Ammon's horn (tissue), 1 donor: ENCODE data around the gene NKIRAS2.
"Not testable (repeated sequence)": the region's sequence is repeated elsewhere in the genome, so short reads cannot be mapped to it uniquely, and the experiment has no call there.

Source experiments
- DNase-seq: peaks from one replicate; pipeline ENCODE4 v3.0.0-alpha.2; 2016; ENCODE audit warnings: low spot score

Gene NKIRAS2

GRCh38 chr17:41998497-41998896 lies 21.4 kb upstream of the NKIRAS2 start:
- DNase-seq, result no peak

DNA sequence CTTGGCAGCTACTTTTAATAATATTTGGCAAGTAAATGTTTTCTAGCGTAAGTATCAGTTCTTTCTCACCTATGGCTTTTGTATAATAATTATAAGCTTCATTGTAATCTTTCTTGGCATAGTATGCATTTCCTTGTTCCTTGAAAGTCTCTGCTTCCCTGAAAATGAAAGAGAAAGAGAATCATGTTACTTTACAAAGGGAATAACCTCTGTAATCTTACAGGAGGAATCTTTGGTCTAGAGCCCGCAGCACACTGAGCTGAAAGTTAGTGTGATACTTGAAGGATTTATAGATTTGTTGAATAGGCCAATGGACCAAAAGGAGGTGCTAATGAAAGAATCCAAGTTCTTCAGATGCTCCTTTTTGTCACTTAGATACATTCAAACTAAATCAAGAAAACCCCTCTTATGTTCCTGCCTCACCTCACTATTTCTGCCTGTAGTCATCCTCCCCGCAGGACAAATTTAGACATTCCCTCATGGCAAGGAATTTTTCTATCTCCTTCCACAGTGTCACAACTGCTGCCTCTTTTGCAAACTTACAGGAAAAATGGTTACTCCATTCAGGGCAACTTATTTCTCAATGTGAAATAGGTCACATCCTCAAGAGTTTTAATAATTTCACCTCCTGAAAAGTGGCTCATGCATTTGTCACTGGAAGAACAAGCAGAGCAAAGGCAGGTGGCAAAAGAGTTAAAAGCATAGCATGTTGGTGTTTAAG lies 19.3 kb upstream of the NKIRAS2 start:
- no peak for DNase-seq

- no peak for DNase-seq
These were observed 18.2 kb upstream of the NKIRAS2 start for GRCh38 chr17:42001729-42002128.

DNA sequence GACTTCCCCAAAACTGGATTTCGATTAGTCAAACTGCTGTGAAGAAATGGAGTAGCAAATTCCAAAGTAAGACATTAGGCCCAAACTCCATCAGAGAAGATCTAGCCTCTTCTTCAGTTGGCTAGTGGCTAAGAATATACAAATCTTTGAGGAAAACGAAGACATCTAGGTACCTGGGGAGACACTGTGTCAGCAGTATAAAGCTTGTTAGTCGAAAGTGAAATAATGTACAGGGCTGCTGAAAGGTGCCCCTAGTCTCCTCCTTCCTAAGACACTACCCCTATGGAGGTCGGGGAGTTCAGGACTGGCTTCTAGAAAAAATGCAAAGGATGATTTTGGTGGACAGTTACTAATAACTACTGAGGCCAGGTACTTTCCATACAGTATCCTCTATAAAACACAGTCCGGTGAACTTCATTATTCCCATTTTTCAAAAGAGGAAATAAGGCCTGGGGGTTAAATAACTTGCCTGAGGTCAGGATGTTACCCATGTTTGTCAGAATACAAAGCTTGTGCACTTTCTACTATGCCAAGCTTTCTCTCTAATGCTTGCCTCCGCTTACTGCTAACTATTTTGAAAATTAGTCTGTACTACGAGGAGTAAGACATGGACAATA lies 17.6 kb upstream of the NKIRAS2 start:
- DNase-seq, result no peak

GRCh38 chr17:42002792-42003301 lies 17.0 kb upstream of the NKIRAS2 start:
- peak; percentile 69 for DNase-seq

GRCh38 chr17:42005166-42005565 lies 14.7 kb upstream of the NKIRAS2 start:
- DNase-seq, result no peak

DNA sequence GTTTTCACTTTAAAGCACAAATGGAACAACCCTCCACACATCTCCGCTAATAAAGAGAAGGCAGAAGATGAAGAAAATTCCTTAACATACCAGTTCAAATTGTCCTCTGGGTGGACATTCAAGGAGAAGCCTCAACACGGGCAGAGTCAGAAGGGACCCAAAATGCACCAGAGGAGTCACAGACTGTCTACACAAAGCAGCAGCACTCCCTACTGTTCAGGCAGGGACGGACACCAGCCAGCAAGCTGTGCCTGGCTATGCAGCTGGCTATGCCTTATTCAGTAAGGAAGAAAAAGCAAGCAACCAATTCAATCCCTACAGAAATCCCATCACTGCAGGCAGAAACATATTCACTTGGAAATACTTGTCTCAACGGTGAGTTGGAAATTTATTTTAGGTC lies 10.7 kb upstream of the NKIRAS2 start:
- DNase-seq, result peak; percentile 90

DNA sequence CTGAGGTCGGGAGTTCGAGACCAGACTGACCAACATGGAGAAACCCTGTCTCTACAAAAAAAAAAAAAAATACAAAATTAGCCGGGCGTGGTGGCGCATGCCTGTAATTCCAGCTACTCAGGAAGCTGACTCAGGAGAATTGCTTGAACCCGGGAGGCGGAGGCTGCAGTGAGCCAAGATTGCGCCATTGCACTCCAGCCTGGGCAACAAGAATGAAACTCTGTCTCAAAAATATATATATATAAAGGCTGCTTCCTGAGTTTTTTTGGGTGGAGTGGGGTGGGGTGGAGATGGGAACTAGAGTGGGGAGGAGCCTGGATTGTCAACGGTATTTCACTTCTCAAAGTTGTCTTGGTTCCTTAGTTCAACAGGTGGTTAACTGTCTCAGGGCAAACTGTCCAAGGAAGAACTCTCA lies 9.6 kb upstream of the NKIRAS2 start:
- not testable (repeated sequence) for DNase-seq

DNA sequence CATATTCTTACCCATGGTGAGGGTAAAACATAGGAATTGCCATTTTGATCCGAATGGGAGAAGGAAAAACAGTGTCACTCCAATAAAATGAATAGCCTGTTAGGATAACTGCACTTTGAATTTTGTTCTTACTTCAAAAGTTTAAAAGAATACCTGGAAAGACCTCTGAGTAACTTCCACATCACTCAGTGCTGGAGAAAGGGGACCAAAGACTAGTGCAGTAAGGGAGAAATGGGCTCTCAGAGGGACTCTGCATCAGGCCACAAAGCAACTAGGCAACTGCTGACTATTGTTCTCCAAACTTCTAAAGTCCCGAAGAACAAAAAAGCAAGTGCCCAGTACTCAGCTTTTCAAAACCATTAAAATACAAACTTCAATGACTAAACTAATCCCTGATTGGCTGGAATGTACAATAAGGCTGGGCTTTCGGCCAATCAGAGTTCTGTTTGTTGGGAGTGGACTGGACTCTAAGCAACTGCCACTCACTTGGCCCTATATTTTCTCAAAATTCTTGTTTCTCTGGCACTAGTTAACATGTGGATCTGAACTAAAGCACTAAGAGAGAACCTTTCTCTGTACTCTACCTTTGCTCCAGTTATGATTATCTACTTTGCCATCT lies 8.9 kb upstream of the NKIRAS2 start:
- no peak for DNase-seq

- not testable (repeated sequence) for DNase-seq
These were observed 7.5 kb upstream of the NKIRAS2 start for GRCh38 chr17:42012363-42012762.

DNA sequence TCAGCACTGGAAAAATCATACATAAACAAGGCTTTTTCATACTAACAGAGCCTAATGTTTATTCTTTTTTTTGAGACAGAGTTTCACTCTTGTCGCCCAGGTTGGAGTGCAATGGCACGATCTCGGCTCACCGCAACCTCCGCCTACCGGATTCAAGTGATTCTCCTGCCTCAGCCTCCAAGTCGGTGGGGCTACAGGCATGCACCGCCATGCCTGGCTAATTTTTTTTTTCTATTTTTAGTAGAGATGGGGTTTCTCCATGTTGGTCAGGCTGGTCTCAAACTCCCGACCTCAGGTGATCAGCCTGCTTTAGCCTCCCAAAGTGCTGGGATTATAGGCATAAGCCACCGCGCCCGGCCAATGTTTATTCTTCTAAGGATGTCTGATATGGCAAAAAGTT lies 6.2 kb upstream of the NKIRAS2 start:
- not testable (repeated sequence) for DNase-seq

GRCh38 chr17:42016411-42016831 lies 3.5 kb upstream of the NKIRAS2 start:
- peak; percentile 26 for DNase-seq

DNA sequence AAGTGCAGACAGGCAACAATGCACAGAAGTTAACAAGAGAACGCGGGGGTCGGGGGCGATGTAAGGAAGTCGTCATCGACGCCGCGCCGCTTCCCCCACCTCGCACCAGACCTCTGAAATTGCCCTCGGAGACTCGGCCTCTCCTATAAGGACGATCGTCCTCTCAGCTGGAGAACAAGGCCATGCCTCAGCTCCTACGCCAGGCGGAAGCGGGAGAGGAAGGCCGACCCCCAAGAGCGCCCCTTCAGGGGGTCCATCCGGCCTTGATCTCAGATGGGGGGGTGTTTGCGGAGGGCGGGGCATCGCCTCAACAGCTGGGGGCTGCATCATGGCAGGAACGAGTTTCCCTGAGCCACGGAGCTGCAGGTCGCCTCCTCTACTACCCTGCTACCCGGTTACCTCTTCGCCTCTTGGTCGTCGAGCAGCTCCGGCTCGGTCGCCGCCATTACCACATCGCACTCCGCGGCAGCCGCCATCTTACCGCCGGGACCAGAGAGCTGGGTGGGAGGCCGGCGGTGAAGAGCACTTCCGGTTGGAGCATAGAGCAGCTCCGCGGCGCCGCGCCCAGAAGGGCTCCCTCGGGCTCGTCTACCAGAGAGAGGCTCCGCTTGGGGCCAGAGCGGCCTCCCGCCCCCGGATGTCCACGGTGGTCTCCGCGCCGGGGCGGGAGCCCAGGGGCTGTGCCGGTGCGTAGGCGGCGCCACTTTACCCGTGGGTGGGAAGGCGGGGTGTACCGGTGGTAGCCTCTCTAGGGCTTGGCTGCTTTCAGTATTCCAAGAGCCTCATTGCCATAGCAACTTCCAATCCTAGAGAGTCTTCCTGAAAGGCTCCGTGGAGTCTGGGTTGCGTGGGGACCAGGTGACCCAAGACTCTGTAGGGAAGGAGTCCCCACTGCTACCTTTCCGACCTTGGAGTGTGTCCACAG lies 2.7 kb upstream of the NKIRAS2 start, which contains the start of gene DNAJC7:
DNAJC7 (minus strand) TSS at position 499 of the 925 bp plus-strand sequence; CDS start at position 476, 23 bp downstream.
- peak; percentile 95 for DNase-seq

- DNase-seq, result no peak
These were observed 2.1 kb upstream of the NKIRAS2 start for GRCh38 chr17:42017866-42018200.

DNA sequence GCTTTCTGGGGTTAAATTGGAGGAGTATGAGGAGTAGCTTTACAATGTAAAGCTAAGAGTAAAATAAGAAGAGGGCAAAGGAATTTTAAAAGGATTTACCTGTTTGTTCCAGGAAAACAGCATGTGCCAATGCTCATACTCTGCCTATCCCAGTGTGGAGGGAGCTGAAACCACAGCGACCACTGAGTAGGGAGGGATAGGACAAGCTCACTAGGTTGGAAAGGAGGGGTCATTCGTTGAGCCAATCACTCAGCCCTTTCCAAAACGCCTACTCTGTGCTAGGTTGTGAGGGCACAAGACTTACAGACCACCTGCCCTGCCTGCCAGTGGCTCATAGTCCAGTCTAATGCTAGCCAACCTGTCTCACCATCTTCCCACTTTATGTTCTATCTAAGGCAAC lies 1.6 kb upstream of the NKIRAS2 start:
- DNase-seq, result no peak

GRCh38 chr17:42018988-42019387 lies 902 bp upstream of the NKIRAS2 start:
- no peak for DNase-seq

- DNase-seq, result not testable (repeated sequence)
These were observed 955 bp downstream of the NKIRAS2 start for GRCh38 chr17:42020845-42021244.

- DNase-seq, result peak; percentile 58
These were observed 3.8 kb downstream of the NKIRAS2 start for GRCh38 chr17:42023524-42024349.

- DNase-seq, result no peak
These were observed 5.3 kb downstream of the NKIRAS2 start for GRCh38 chr17:42025191-42025579.

DNA sequence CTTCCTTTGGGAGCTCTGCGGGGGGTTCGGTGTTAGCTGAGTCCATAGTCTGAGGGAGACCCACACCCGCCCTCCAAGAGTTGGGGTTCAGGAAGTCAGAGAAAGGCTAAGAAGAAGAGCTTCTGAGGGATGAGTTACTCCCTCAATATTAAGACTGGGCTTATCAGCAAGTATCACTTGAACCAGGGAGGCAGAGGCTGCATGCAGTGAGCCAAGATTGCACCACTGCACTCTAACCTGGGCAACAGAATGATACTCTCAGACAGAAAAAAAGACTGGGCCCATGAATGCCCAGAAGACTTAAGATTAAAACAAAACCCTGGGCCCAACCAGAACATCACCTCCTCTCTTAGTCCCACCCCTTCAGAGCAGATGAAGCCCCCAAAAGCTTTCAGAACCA lies 6.0 kb downstream of the NKIRAS2 start:
- no peak for DNase-seq
